Measurements from ENCODE around the gene ZFAND6.

DNA sequence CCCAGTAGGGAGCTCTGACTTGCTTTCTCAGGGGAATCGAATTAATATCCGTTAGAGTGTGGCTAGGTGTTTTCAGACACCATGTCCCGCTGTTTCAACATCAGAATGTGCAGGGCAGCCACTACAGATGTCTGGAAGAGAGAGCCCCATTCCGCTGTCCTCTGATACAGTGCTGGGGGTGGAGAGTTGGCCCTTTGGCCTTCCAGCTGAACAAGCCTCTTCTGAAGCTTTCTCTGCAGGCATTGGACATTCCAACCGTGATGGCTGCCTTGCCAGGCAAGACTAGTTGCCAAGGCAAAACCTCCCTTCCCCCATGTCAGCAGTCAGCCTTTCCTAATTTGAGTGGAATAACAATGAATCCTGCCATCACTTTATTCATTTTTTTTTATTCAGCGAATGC, 94.9 kb downstream of the ZFAND6 start:
- TF ChIP-seq, protein P1, sequence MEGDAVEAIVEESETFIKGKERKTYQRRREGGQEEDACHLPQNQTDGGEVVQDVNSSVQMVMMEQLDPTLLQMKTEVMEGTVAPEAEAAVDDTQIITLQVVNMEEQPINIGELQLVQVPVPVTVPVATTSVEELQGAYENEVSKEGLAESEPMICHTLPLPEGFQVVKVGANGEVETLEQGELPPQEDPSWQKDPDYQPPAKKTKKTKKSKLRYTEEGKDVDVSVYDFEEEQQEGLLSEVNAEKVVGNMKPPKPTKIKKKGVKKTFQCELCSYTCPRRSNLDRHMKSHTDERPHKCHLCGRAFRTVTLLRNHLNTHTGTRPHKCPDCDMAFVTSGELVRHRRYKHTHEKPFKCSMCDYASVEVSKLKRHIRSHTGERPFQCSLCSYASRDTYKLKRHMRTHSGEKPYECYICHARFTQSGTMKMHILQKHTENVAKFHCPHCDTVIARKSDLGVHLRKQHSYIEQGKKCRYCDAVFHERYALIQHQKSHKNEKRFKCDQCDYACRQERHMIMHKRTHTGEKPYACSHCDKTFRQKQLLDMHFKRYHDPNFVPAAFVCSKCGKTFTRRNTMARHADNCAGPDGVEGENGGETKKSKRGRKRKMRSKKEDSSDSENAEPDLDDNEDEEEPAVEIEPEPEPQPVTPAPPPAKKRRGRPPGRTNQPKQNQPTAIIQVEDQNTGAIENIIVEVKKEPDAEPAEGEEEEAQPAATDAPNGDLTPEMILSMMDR (conservative IDR thresholded peaks at IDR 0.05 in 1 of 2, IDR thresholded peaks at IDR 0.05 in 1 of 2; ENCODE audit: extremely low read depth in 1 of 2, insufficient read depth in 1 of 2, low read depth in 1 of 2, low read length in 2 of 2) = no peak
- no peak for TF ChIP-seq EZH2 (IDR thresholded peaks at IDR 0.05; ENCODE audit: borderline replicate concordance, low read length)

Data from mammary epithelial cell (primary cell).